ENCODE data around the gene TCP11L1. TPM values are rescaled to one million over a fixed set of nuclear protein-coding genes. Genes with fewer than 3 reads are reported as not detected.

TCP11L1 gene
- total RNA-seq, 1 experiment from 2014 or later = 23.9 TPM

- no peaks in the 10 kb centered on the region for H3K9me3 ChIP-seq (ENCODE audit: control insufficient read depth, insufficient read depth, low read depth, low read length)
- H3K36me3 ChIP-seq (ENCODE audit: control insufficient read depth, insufficient read depth, low read length) = no peaks in the 10 kb centered on the region
- in situ Hi-C loops (cut with HindIII; ENCODE audit: low pct_unique_long_range_greater_than_20kb, low sequenced_read_pairs) (no loop called here), intact Hi-C loops (cut with micrococcal nuclease; ENCODE audit: unreplicated experiment) (no loop called here)
- DNase-seq (ENCODE audit: low read depth, low spot score) (no peak), ATAC-seq (no peak)
- no peak for TF ChIP-seq POLR2AphosphoS5 (IDR thresholded peaks at IDR 0.05; ENCODE audit: low read depth, low read length)
- no peak for TF ChIP-seq CTCF (IDR thresholded peaks at IDR 0.05)
- TF ChIP-seq TCF7L2 (IDR thresholded peaks at IDR 0.05; ENCODE audit: low read depth, low read length) = no peak
- TF ChIP-seq, protein P1, sequence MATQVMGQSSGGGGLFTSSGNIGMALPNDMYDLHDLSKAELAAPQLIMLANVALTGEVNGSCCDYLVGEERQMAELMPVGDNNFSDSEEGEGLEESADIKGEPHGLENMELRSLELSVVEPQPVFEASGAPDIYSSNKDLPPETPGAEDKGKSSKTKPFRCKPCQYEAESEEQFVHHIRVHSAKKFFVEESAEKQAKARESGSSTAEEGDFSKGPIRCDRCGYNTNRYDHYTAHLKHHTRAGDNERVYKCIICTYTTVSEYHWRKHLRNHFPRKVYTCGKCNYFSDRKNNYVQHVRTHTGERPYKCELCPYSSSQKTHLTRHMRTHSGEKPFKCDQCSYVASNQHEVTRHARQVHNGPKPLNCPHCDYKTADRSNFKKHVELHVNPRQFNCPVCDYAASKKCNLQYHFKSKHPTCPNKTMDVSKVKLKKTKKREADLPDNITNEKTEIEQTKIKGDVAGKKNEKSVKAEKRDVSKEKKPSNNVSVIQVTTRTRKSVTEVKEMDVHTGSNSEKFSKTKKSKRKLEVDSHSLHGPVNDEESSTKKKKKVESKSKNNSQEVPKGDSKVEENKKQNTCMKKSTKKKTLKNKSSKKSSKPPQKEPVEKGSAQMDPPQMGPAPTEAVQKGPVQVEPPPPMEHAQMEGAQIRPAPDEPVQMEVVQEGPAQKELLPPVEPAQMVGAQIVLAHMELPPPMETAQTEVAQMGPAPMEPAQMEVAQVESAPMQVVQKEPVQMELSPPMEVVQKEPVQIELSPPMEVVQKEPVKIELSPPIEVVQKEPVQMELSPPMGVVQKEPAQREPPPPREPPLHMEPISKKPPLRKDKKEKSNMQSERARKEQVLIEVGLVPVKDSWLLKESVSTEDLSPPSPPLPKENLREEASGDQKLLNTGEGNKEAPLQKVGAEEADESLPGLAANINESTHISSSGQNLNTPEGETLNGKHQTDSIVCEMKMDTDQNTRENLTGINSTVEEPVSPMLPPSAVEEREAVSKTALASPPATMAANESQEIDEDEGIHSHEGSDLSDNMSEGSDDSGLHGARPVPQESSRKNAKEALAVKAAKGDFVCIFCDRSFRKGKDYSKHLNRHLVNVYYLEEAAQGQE (IDR thresholded peaks at IDR 0.05; ENCODE audit: insufficient read depth in 1 of 2, low read depth in 2 of 2, low read length in 1 of 2) = no peak
- TF ChIP-seq SIN3A (IDR thresholded peaks at IDR 0.05; ENCODE audit: borderline replicate concordance, insufficient read depth, low read depth, low read length) = no peak
- H3K27me3 ChIP-seq (ENCODE audit: control insufficient read depth, insufficient read depth, low read length) = no peaks in the 10 kb centered on the region
- H3K4me3 ChIP-seq (ENCODE audit: low read depth in 2 of 2, low read length in 2 of 2) = no peak overlapping the region
- H3K4me1 ChIP-seq (ENCODE audit: control insufficient read depth, insufficient read depth, low read length) = no peaks in the 10 kb centered on the region
- ChIA-PET CTCF (no interaction called here), POLR2A (no interaction called here)
- BruUV-seq (replicated peaks) = TSS peak; percentile 9
- H3K27ac ChIP-seq (ENCODE audit: low read length) = no peak overlapping the region
Measured at GRCh38 chr11:33109294-33109895, 70.0 kb downstream of the TCP11L1 start.

DNA sequence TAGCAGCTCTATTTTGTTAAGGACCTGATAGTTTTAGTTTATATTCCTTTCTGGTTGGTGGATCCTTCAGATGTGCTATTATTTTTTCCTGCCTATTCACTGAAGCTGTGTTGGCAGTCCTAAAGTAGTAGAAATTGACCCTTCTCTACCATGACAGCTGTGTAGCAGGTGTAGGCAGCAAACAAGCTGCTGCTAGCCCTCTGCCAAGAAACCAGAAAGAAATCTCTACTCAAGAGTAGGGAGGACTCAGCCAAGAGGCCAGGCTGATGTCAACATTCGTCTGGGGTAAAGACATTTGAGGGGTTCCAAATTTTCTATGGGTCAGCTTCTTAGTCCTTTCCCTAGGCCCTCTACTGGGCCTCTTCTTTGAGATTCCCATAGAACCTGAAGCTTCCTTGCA, 70.7 kb downstream of the TCP11L1 start:
- in situ Hi-C loops (cut with HindIII; ENCODE audit: low pct_unique_long_range_greater_than_20kb, low sequenced_read_pairs) (no loop called here), intact Hi-C loops (cut with micrococcal nuclease; ENCODE audit: unreplicated experiment) (no loop called here)
- TF ChIP-seq SIN3A (IDR thresholded peaks at IDR 0.05; ENCODE audit: borderline replicate concordance, insufficient read depth, low read depth, low read length) (no peak), CTCF (IDR thresholded peaks at IDR 0.05) (no peak), POLR2AphosphoS5 (IDR thresholded peaks at IDR 0.05; ENCODE audit: low read depth, low read length) (no peak), TCF7L2 (IDR thresholded peaks at IDR 0.05; ENCODE audit: low read depth, low read length) (no peak)
- TF ChIP-seq, protein P1 (IDR thresholded peaks at IDR 0.05; ENCODE audit: insufficient read depth in 1 of 2, low read depth in 2 of 2, low read length in 1 of 2) = no peak
- no TSS peak for BruUV-seq (replicated peaks)
- POLR2A ChIA-PET = no interaction called here
- DNase-seq (ENCODE audit: low read depth, low spot score) = no peak
- Histone ChIP-seq H3K9me3 (ENCODE audit: control insufficient read depth, insufficient read depth, low read depth, low read length) (no peaks in the 10 kb centered on the region), H3K27me3 (ENCODE audit: control insufficient read depth, insufficient read depth, low read length) (no peaks in the 10 kb centered on the region), H3K4me1 (ENCODE audit: control insufficient read depth, insufficient read depth, low read length) (no peaks in the 10 kb centered on the region), H3K4me3 (ENCODE audit: low read depth in 2 of 2, low read length in 2 of 2) (no peak overlapping the region), H3K36me3 (ENCODE audit: control insufficient read depth, insufficient read depth, low read length) (no peaks in the 10 kb centered on the region), H3K27ac (ENCODE audit: low read length) (no peak overlapping the region)
- no peak for ATAC-seq
- CTCF ChIA-PET = no interaction called here

All from Panc1 (cell line).